GM19438 (cell line): ENCODE measurements around the gene DNHD1.

ENCODE experiments used
- ATAC-seq: cut with Tn5 transposase; IDR thresholded peaks from one replicate; pipeline ENCODE4 v1.9.1; 2021; ENCODE audit warnings: low read depth; ENCODE audit not compliant: unreplicated experiment

Gene DNHD1

GRCh38 chr11:6561288-6561687 lies 64.2 kb downstream of the DNHD1 start:
- no peak for ATAC-seq

- no peak for ATAC-seq
Measured at GRCh38 chr11:6563121-6563619, 66.1 kb downstream of the DNHD1 start.

- no peak for ATAC-seq
Measured at GRCh38 chr11:6563667-6564066, 66.6 kb downstream of the DNHD1 start.

- no peak for ATAC-seq
Measured at GRCh38 chr11:6565325-6565724, 68.2 kb downstream of the DNHD1 start.

- no peak for ATAC-seq
Measured at GRCh38 chr11:6565988-6566703, 69.1 kb downstream of the DNHD1 start.

- no peak for ATAC-seq
Measured at GRCh38 chr11:6566704-6567370, 69.8 kb downstream of the DNHD1 start.

- ATAC-seq = no peak
Measured at GRCh38 chr11:6567371-6567745, 70.3 kb downstream of the DNHD1 start.

GRCh38 chr11:6568191-6568918 lies 71.3 kb downstream of the DNHD1 start:
- ATAC-seq = no peak

GRCh38 chr11:6569706-6570105 lies 72.6 kb downstream of the DNHD1 start:
- ATAC-seq = no peak

GRCh38 chr11:6570691-6571427 lies 73.8 kb downstream of the DNHD1 start:
- no peak for ATAC-seq

- ATAC-seq = no peak
Measured at GRCh38 chr11:6571434-6572008, 74.4 kb downstream of the DNHD1 start.

- no peak for ATAC-seq
Measured at GRCh38 chr11:6572215-6572614, 75.1 kb downstream of the DNHD1 start.

GRCh38 chr11:6574816-6575715 lies 78.0 kb downstream of the DNHD1 start:
- no peak for ATAC-seq

GRCh38 chr11:6576471-6577373 lies 79.6 kb downstream of the DNHD1 start:
- no peak for ATAC-seq

- ATAC-seq = no peak
Measured at GRCh38 chr11:6578134-6578533, 81.1 kb downstream of the DNHD1 start.

GRCh38 chr11:6579681-6580080 lies 82.6 kb downstream of the DNHD1 start:
- ATAC-seq = no peak

- no peak for ATAC-seq
Measured at GRCh38 chr11:6583584-6583983, 86.5 kb downstream of the DNHD1 start.

GRCh38 chr11:6584528-6584927 lies 87.4 kb downstream of the DNHD1 start:
- no peak for ATAC-seq
